ENCODE data around the gene SNU13. TPM values are rescaled to one million over a fixed set of nuclear protein-coding genes. Genes with fewer than 3 reads are reported as not detected.

Gene SNU13
- total RNA-seq, 1 experiment from 2014 or later = 185 TPM

- no peak overlapping the region for H2AFZ ChIP-seq (ENCODE audit: low read length)
- H3K79me2 ChIP-seq (ENCODE audit: low read length) = no peaks in the 10 kb centered on the region
- no peak overlapping the region for H3K9ac ChIP-seq (ENCODE audit: low read length)
- no peak overlapping the region for H3K4me3 ChIP-seq (ENCODE audit: low read length)
- no peaks in the 10 kb centered on the region for H3K9me2 ChIP-seq (replicated peaks; ENCODE audit: insufficient read depth, low read length)
- H3K4me2 ChIP-seq (ENCODE audit: low read depth, low read length, poor library complexity, severe bottlenecking) = no peak overlapping the region
- H3K4me1 ChIP-seq (ENCODE audit: low read length) = no peaks in the 10 kb centered on the region
- H4K20me1 ChIP-seq (ENCODE audit: insufficient read depth, low read depth, low read length) = no peaks in the 10 kb centered on the region
- no peaks in the 10 kb centered on the region for H3K27me3 ChIP-seq (ENCODE audit: low read length)
- H3K36me3 ChIP-seq (ENCODE audit: insufficient read depth, low read length) = peaks cover 52% of the 10 kb centered on the region
- no peaks in the 10 kb centered on the region for H3K9me3 ChIP-seq (ENCODE audit: low read length)
- DNase-seq = no peak
- H3K27ac ChIP-seq (ENCODE audit: low read length) = no peak overlapping the region
Observed at GRCh38 chr22:41660416-41660815, 28.3 kb downstream of the SNU13 start.

GRCh38 chr22:41659941-41660340, 28.7 kb downstream of the SNU13 start:
- Histone ChIP-seq H3K4me3 (ENCODE audit: low read length) (no peak overlapping the region), H3K27me3 (ENCODE audit: low read length) (no peaks in the 10 kb centered on the region), H4K20me1 (ENCODE audit: insufficient read depth, low read depth, low read length) (no peaks in the 10 kb centered on the region), H3K4me2 (ENCODE audit: low read depth, low read length, poor library complexity, severe bottlenecking) (no peak overlapping the region), H3K36me3 (ENCODE audit: insufficient read depth, low read length) (peaks cover 51% of the 10 kb centered on the region), H3K79me2 (ENCODE audit: low read length) (no peaks in the 10 kb centered on the region), H2AFZ (ENCODE audit: low read length) (no peak overlapping the region), H3K27ac (ENCODE audit: low read length) (no peak overlapping the region), H3K4me1 (ENCODE audit: low read length) (no peaks in the 10 kb centered on the region), H3K9me2 (replicated peaks; ENCODE audit: insufficient read depth, low read length) (no peaks in the 10 kb centered on the region), H3K9me3 (ENCODE audit: low read length) (no peaks in the 10 kb centered on the region), H3K9ac (ENCODE audit: low read length) (no peak overlapping the region)
- DNase-seq = no peak

- Histone ChIP-seq H3K79me2 (ENCODE audit: low read length) (peaks cover 8% of the 10 kb centered on the region; the same call in 1 of the 2 replicates), H2AFZ (ENCODE audit: low read length) (no peak overlapping the region), H3K9me3 (ENCODE audit: low read length) (no peaks in the 10 kb centered on the region), H3K4me2 (ENCODE audit: low read depth, low read length, poor library complexity, severe bottlenecking) (no peak overlapping the region), H3K36me3 (ENCODE audit: insufficient read depth, low read length) (peaks cover 54% of the 10 kb centered on the region), H4K20me1 (ENCODE audit: insufficient read depth, low read depth, low read length) (0 out of 2 replicates have a peak, but pooled peaks cover 4% of the 10 kb centered on the region), H3K9ac (ENCODE audit: low read length) (no peak overlapping the region), H3K27me3 (ENCODE audit: low read length) (no peaks in the 10 kb centered on the region), H3K27ac (ENCODE audit: low read length) (no peak overlapping the region), H3K9me2 (replicated peaks; ENCODE audit: insufficient read depth, low read length) (no peaks in the 10 kb centered on the region), H3K4me1 (ENCODE audit: low read length) (no peaks in the 10 kb centered on the region), H3K4me3 (ENCODE audit: low read length) (no peak overlapping the region)
- DNase-seq = no peak
Observed at GRCh38 chr22:41658869-41659268, 29.8 kb downstream of the SNU13 start.

GRCh38 chr22:41657709-41658108, 31.0 kb downstream of the SNU13 start:
- peaks cover 8% of the 10 kb centered on the region; the same call in 1 of the 2 replicates for H4K20me1 ChIP-seq (ENCODE audit: insufficient read depth, low read depth, low read length)
- no peak overlapping the region for H3K27ac ChIP-seq (ENCODE audit: low read length)
- no peaks in the 10 kb centered on the region for H3K9me2 ChIP-seq (replicated peaks; ENCODE audit: insufficient read depth, low read length)
- H3K4me2 ChIP-seq (ENCODE audit: low read depth, low read length, poor library complexity, severe bottlenecking) = no peak overlapping the region
- H3K79me2 ChIP-seq (ENCODE audit: low read length) = peaks cover 8% of the 10 kb centered on the region; the same call in 1 of the 2 replicates
- no peak overlapping the region for H3K4me3 ChIP-seq (ENCODE audit: low read length)
- H2AFZ ChIP-seq (ENCODE audit: low read length) = no peak overlapping the region
- peaks cover 60% of the 10 kb centered on the region for H3K36me3 ChIP-seq (ENCODE audit: insufficient read depth, low read length)
- no peaks in the 10 kb centered on the region for H3K9me3 ChIP-seq (ENCODE audit: low read length)
- H3K9ac ChIP-seq (ENCODE audit: low read length) = no peak overlapping the region
- H3K27me3 ChIP-seq (ENCODE audit: low read length) = no peaks in the 10 kb centered on the region
- no peaks in the 10 kb centered on the region for H3K4me1 ChIP-seq (ENCODE audit: low read length)
- DNase-seq = no peak

GRCh38 chr22:41656556-41656955, 32.1 kb downstream of the SNU13 start:
- H3K4me3 ChIP-seq (ENCODE audit: low read length) = no peak overlapping the region
- DNase-seq = no peak
- H3K9ac ChIP-seq (ENCODE audit: low read length) = no peak overlapping the region
- H3K4me2 ChIP-seq (ENCODE audit: low read depth, low read length, poor library complexity, severe bottlenecking) = no peak overlapping the region
- no peaks in the 10 kb centered on the region for H3K4me1 ChIP-seq (ENCODE audit: low read length)
- no peak overlapping the region for H2AFZ ChIP-seq (ENCODE audit: low read length)
- H3K79me2 ChIP-seq (ENCODE audit: low read length) = peaks cover 11% of the 10 kb centered on the region
- no peaks in the 10 kb centered on the region for H3K9me3 ChIP-seq (ENCODE audit: low read length)
- H3K27me3 ChIP-seq (ENCODE audit: low read length) = no peaks in the 10 kb centered on the region
- no peak overlapping the region for H3K27ac ChIP-seq (ENCODE audit: low read length)
- H4K20me1 ChIP-seq (ENCODE audit: insufficient read depth, low read depth, low read length) = peaks cover 8% of the 10 kb centered on the region; the same call in 1 of the 2 replicates
- peaks cover 59% of the 10 kb centered on the region for H3K36me3 ChIP-seq (ENCODE audit: insufficient read depth, low read length)
- no peaks in the 10 kb centered on the region for H3K9me2 ChIP-seq (replicated peaks; ENCODE audit: insufficient read depth, low read length)

GRCh38 chr22:41654322-41654721, 34.3 kb downstream of the SNU13 start:
- H3K79me2 ChIP-seq (ENCODE audit: low read length) = peaks cover 20% of the 10 kb centered on the region
- DNase-seq = no peak

GRCh38 chr22:41650821-41651220, 37.8 kb downstream of the SNU13 start:
- Histone ChIP-seq H3K9me3 (ENCODE audit: low read length) (no peaks in the 10 kb centered on the region), H3K27me3 (ENCODE audit: low read length) (no peaks in the 10 kb centered on the region), H3K27ac (ENCODE audit: low read length) (no peak overlapping the region), H3K4me3 (ENCODE audit: low read length) (no peak overlapping the region), H3K9me2 (replicated peaks; ENCODE audit: insufficient read depth, low read length) (no peaks in the 10 kb centered on the region), H3K9ac (ENCODE audit: low read length) (no peak overlapping the region), H3K36me3 (ENCODE audit: insufficient read depth, low read length) (peaks cover 58% of the 10 kb centered on the region), H3K4me1 (ENCODE audit: low read length) (peaks cover 17% of the 10 kb centered on the region), H2AFZ (ENCODE audit: low read length) (no peak overlapping the region), H3K4me2 (ENCODE audit: low read depth, low read length, poor library complexity, severe bottlenecking) (no peak overlapping the region), H3K79me2 (ENCODE audit: low read length) (peaks cover 42% of the 10 kb centered on the region), H4K20me1 (ENCODE audit: insufficient read depth, low read depth, low read length) (peaks cover 8% of the 10 kb centered on the region; the same call in 1 of the 2 replicates)
- no peak for DNase-seq

More at GRCh38 chr22:41654322-41654721, 34.3 kb downstream of the SNU13 start:
- Histone ChIP-seq H3K4me3 (ENCODE audit: low read length) (no peak overlapping the region), H2AFZ (ENCODE audit: low read length) (no peak overlapping the region), H3K9me2 (replicated peaks; ENCODE audit: insufficient read depth, low read length) (no peaks in the 10 kb centered on the region), H3K27me3 (ENCODE audit: low read length) (no peaks in the 10 kb centered on the region), H3K27ac (ENCODE audit: low read length) (no peak overlapping the region), H3K9me3 (ENCODE audit: low read length) (no peaks in the 10 kb centered on the region), H3K4me2 (ENCODE audit: low read depth, low read length, poor library complexity, severe bottlenecking) (no peak overlapping the region), H4K20me1 (ENCODE audit: insufficient read depth, low read depth, low read length) (peaks cover 8% of the 10 kb centered on the region; the same call in 1 of the 2 replicates), H3K4me1 (ENCODE audit: low read length) (no peaks in the 10 kb centered on the region), H3K36me3 (ENCODE audit: insufficient read depth, low read length) (peaks cover 53% of the 10 kb centered on the region), H3K9ac (ENCODE audit: low read length) (no peak overlapping the region)

GRCh38 chr22:41650229-41650628, 38.4 kb downstream of the SNU13 start:
- H3K27me3 ChIP-seq (ENCODE audit: low read length) = no peaks in the 10 kb centered on the region
- peaks cover 8% of the 10 kb centered on the region; the same call in 1 of the 2 replicates for H4K20me1 ChIP-seq (ENCODE audit: insufficient read depth, low read depth, low read length)
- DNase-seq = no peak
- no peak overlapping the region for H2AFZ ChIP-seq (ENCODE audit: low read length)
- no peak overlapping the region for H3K4me3 ChIP-seq (ENCODE audit: low read length)
- peaks cover 45% of the 10 kb centered on the region for H3K79me2 ChIP-seq (ENCODE audit: low read length)
- H3K4me1 ChIP-seq (ENCODE audit: low read length) = peaks cover 17% of the 10 kb centered on the region
- H3K36me3 ChIP-seq (ENCODE audit: insufficient read depth, low read length) = peaks cover 60% of the 10 kb centered on the region
- H3K9ac ChIP-seq (ENCODE audit: low read length) = no peak overlapping the region
- H3K9me2 ChIP-seq (replicated peaks; ENCODE audit: insufficient read depth, low read length) = no peaks in the 10 kb centered on the region
- no peaks in the 10 kb centered on the region for H3K9me3 ChIP-seq (ENCODE audit: low read length)
- no peak overlapping the region for H3K4me2 ChIP-seq (ENCODE audit: low read depth, low read length, poor library complexity, severe bottlenecking)
- no peak overlapping the region for H3K27ac ChIP-seq (ENCODE audit: low read length)

Data from Karpas-422 (cell line).